Caco-2 (cell line): ENCODE results near the gene LRRIQ1. TPM values are rescaled to one million over a fixed set of nuclear protein-coding genes. Genes with fewer than 3 reads are reported as not detected.

ENCODE experiments used
- BruUV-seq: library from RNA; stranded (reverse); fragments of 400-500 nt; replicated peaks from 2 replicates; lab custom pipeline; 2021; lab: Mats Ljungman, UMichigan
- CTCF ChIA-PET: fragments of 300-600 bp; sonication (Branson Sonifier 250); formaldehyde crosslinking; loops from one replicate; lab custom pipeline; 2022; ENCODE audit warnings: antibody characterized with exemption; lab: Charles Lee
- POLR2A ChIA-PET: fragments of 300-600 bp; sonication (Branson Sonifier 250); formaldehyde crosslinking; loops from one replicate; lab custom pipeline; 2022; ENCODE audit warnings: antibody characterized with exemption; lab: Charles Lee
- DNase-seq, 2 experiments: peaks; one replicate each; pipeline versions ENCODE4 v3.0.0 to v3.0.0-alpha.2; 2020 to 2022
- H3K27me3 ChIP-seq: replicated peaks from 2 replicates; pipeline ENCODE4 v1.6.0; 2011; ENCODE audit warnings: low read length; ENCODE audit not compliant: control insufficient read depth, insufficient read depth
- H3K36me3 ChIP-seq: 2 replicates; pipeline ENCODE4 v1.5.1; 2011; ENCODE audit warnings: low read length; ENCODE audit not compliant: control insufficient read depth, insufficient read depth
- H3K4me1 ChIP-seq: fragments of 250-450 bp; sonication (Bioruptor Pico); 2 replicates; pipeline ENCODE4 v1.5.1; 2020; ENCODE audit warnings: mild to moderate bottlenecking
- H3K4me3 ChIP-seq: 2 replicates; pipeline ENCODE4 v1.5.1; 2011; ENCODE audit warnings: low read depth, mild to moderate bottlenecking, control low read depth, low read length
- H3K9me3 ChIP-seq: fragments of 250-450 bp; sonication (Bioruptor Pico); 2 replicates; pipeline ENCODE4 v1.5.1; 2020; ENCODE audit warnings: mild to moderate bottlenecking, moderate library complexity
- H3K27ac Mint-ChIP-seq: one replicate; pipeline ENCODE4 v1.8.0; 2022; ENCODE audit warnings: mixed read lengths; ENCODE audit not compliant: unreplicated experiment
- H3K27me3 Mint-ChIP-seq: one replicate; pipeline ENCODE4 v1.8.0; 2022; ENCODE audit warnings: mixed read lengths; ENCODE audit not compliant: insufficient read depth, unreplicated experiment
- H3K36me3 Mint-ChIP-seq: one replicate; pipeline ENCODE4 v1.8.0; 2022; ENCODE audit warnings: mild to moderate bottlenecking, mixed read lengths; ENCODE audit not compliant: insufficient read depth, unreplicated experiment
- H3K4me1 Mint-ChIP-seq: one replicate; pipeline ENCODE4 v1.8.0; 2022; ENCODE audit warnings: low read depth, mixed read lengths; ENCODE audit not compliant: unreplicated experiment
- H3K4me3 Mint-ChIP-seq: one replicate; pipeline ENCODE4 v1.8.0; 2022; ENCODE audit warnings: mild to moderate bottlenecking, moderate library complexity, mixed read lengths; ENCODE audit not compliant: unreplicated experiment
- H3K9me3 Mint-ChIP-seq: one replicate; pipeline ENCODE4 v1.8.0; 2022; ENCODE audit warnings: mixed read lengths; ENCODE audit not compliant: unreplicated experiment
- CTCF ChIP-seq, 2 experiments: fragments of 200-600 bp in 1 of 2; IDR thresholded peaks; 1 replicate in 1 of 2; 2 replicates in 1 of 2; pipeline versions ENCODE4 v1.5.1 to v1.8.0; 2011 to 2022; ENCODE audit warnings: antibody characterized with exemption in 1 of 2, control low read depth in 1 of 2, inconsistent platforms in 1 of 2, low read depth in 1 of 2, low read length in 1 of 2, mild to moderate bottlenecking in 1 of 2, moderate library complexity in 1 of 2; ENCODE audit not compliant: insufficient read depth in 1 of 2, severe bottlenecking in 1 of 2, unreplicated experiment in 1 of 2
- intact Hi-C: fragments of 100-400 bp; cut with micrococcal nuclease; formaldehyde crosslinking; loops from one replicate; pipeline ENCODE4 v1.10.0; 2022; ENCODE audit not compliant: unreplicated experiment
- total RNA-seq: library from RNA; stranded (reverse); gene quantifications from 2 replicates; pipeline ENCODE4 v1.2.3, GENCODE V29; 2022

Gene LRRIQ1
- total RNA-seq, 1 experiment from 2014 or later, result not detected

DNA sequence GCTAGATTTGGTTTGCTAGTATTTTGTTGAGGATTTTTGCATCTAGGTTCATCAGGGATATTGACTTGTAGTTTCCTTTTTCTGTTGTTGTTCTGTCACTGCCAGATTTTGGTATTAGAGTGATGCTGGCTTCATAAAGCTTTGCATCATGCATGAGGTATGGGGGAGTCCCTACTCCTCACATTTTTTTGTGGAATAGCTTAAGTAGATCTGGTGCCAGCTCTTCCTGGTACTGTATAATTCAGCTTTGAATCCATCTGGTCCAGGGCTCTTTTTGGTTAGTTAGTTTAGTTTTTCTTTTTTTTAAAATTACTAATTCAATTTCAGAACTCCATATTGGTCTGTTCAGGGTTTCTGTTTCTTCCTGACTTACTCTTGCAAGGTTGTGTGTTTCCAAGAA is 59.4 kb downstream of the LRRIQ1 start:
- Mint-ChIP-seq H3K4me1 (no peaks in the 10 kb centered on the region), H3K27ac (no peak overlapping the region), H3K27me3 (no peaks in the 10 kb centered on the region), H3K36me3 (no peaks in the 10 kb centered on the region), H3K4me3 (no peak overlapping the region), H3K9me3 (no peaks in the 10 kb centered on the region)
- H3K27me3 ChIP-seq, result no peaks in the 10 kb centered on the region
- no peaks in the 10 kb centered on the region for H3K9me3 ChIP-seq
- intact Hi-C loops, result no loop called here
- POLR2A ChIA-PET, result no interaction called here
- BruUV-seq, result no TSS peak
- DNase-seq, result no peak
- no peak for TF ChIP-seq CTCF (IDR thresholded peaks at IDR 0.05; ENCODE audit: insufficient read depth in 1 of 2, low read depth in 1 of 2, low read length in 1 of 2, severe bottlenecking in 1 of 2, unreplicated experiment in 1 of 2)
- no peaks in the 10 kb centered on the region for H3K36me3 ChIP-seq
- no peaks in the 10 kb centered on the region for H3K4me1 ChIP-seq
- H3K4me3 ChIP-seq, result no peak overlapping the region
- CTCF ChIA-PET, result no interaction called here

- BruUV-seq, result no TSS peak
- POLR2A ChIA-PET, result no interaction called here
These were observed 94.5 kb downstream of the LRRIQ1 start for GRCh38 chr12:85130646-85131045.

DNA sequence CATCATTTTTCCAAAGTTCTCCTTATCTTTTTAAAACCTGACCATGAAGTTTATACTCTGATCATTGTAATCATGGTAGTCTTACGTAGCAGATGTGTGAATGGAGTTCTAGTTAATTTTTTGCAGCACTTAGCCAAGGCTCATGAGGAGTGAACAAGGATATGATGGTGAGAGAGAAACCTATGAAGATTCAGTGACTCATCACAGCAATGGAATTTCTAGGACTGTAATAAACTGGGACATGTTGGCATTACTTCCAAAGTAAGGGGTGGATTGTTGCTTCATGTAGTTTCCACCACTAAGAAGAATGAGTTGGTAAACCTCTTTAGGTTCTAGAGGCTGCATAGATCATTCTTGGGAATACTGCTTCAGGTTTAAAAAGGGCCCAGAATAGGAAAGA is 102.7 kb downstream of the LRRIQ1 start:
- Mint-ChIP-seq H3K4me1 (no peaks in the 10 kb centered on the region), H3K4me3 (no peak overlapping the region), H3K9me3 (no peaks in the 10 kb centered on the region), H3K27ac (no peak overlapping the region), H3K27me3 (no peaks in the 10 kb centered on the region), H3K36me3 (no peaks in the 10 kb centered on the region)
- no peak for TF ChIP-seq CTCF (IDR thresholded peaks at IDR 0.05; ENCODE audit: insufficient read depth in 1 of 2, low read depth in 1 of 2, low read length in 1 of 2, severe bottlenecking in 1 of 2, unreplicated experiment in 1 of 2)
- H3K9me3 ChIP-seq, result no peaks in the 10 kb centered on the region
- POLR2A ChIA-PET, result no interaction called here
- no peak for DNase-seq
- no peaks in the 10 kb centered on the region for H3K27me3 ChIP-seq
- no TSS peak for BruUV-seq
- CTCF ChIA-PET, result no interaction called here
- H3K36me3 ChIP-seq, result no peaks in the 10 kb centered on the region
- H3K4me3 ChIP-seq, result no peak overlapping the region
- intact Hi-C loops, result no loop called here
- H3K4me1 ChIP-seq, result no peaks in the 10 kb centered on the region

More at GRCh38 chr12:85130646-85131045, 94.5 kb downstream of the LRRIQ1 start:
- no peaks in the 10 kb centered on the region for H3K36me3 Mint-ChIP-seq
- H3K27ac Mint-ChIP-seq, result no peak overlapping the region
- no peaks in the 10 kb centered on the region for H3K36me3 ChIP-seq
- peaks cover 5% of the 10 kb centered on the region for H3K27me3 Mint-ChIP-seq
- H3K4me1 ChIP-seq, result no peaks in the 10 kb centered on the region
- intact Hi-C loops, result no loop called here
- DNase-seq, result no peak
- no peak overlapping the region for H3K4me3 ChIP-seq
- H3K4me1 Mint-ChIP-seq, result no peaks in the 10 kb centered on the region
- H3K4me3 Mint-ChIP-seq, result no peak overlapping the region
- CTCF ChIA-PET, result no interaction called here
- H3K9me3 Mint-ChIP-seq, result no peaks in the 10 kb centered on the region
- H3K27me3 ChIP-seq, result no peaks in the 10 kb centered on the region
- H3K9me3 ChIP-seq, result no peaks in the 10 kb centered on the region
- no peak for TF ChIP-seq CTCF (IDR thresholded peaks at IDR 0.05; ENCODE audit: insufficient read depth in 1 of 2, low read depth in 1 of 2, low read length in 1 of 2, severe bottlenecking in 1 of 2, unreplicated experiment in 1 of 2)
